Hepatic stellate cell (primary cell): ENCODE results near the gene NRP2.

Source experiments
- DNase-seq: peaks from one replicate; pipeline ENCODE4 v3.0.0; 2011; ENCODE audit warnings: low spot score

NRP2 gene

GRCh38 chr2:205758051-205758450 is 75.8 kb downstream of the NRP2 start:
- peak; percentile 70 for DNase-seq

GRCh38 chr2:205758500-205758899 is 76.2 kb downstream of the NRP2 start:
- DNase-seq: no peak

GRCh38 chr2:205759257-205759656 is 77.0 kb downstream of the NRP2 start:
- DNase-seq: no peak

GRCh38 chr2:205759732-205760131 is 77.4 kb downstream of the NRP2 start:
- DNase-seq: no peak

- DNase-seq: no peak
These were observed 77.9 kb downstream of the NRP2 start for GRCh38 chr2:205760157-205760556.

GRCh38 chr2:205761421-205761820 is 79.1 kb downstream of the NRP2 start:
- DNase-seq: no peak

- DNase-seq: no peak
These were observed 80.6 kb downstream of the NRP2 start for GRCh38 chr2:205762881-205763280.

- peak; percentile 65 for DNase-seq
These were observed 81.5 kb downstream of the NRP2 start for GRCh38 chr2:205763708-205764211.

- DNase-seq: no peak
These were observed 82.0 kb downstream of the NRP2 start for GRCh38 chr2:205764270-205764746.

GRCh38 chr2:205765151-205765550 is 82.8 kb downstream of the NRP2 start:
- no peak for DNase-seq

GRCh38 chr2:205766779-205767359 is 84.6 kb downstream of the NRP2 start:
- DNase-seq: peak; percentile 50

- DNase-seq: no peak
These were observed 85.3 kb downstream of the NRP2 start for GRCh38 chr2:205767617-205768016.

- no peak for DNase-seq
These were observed 86.0 kb downstream of the NRP2 start for GRCh38 chr2:205768341-205768740.

- no peak for DNase-seq
These were observed 86.7 kb downstream of the NRP2 start for GRCh38 chr2:205768815-205769494.

- no peak for DNase-seq
These were observed 87.2 kb downstream of the NRP2 start for GRCh38 chr2:205769495-205769850.

- no peak for DNase-seq
These were observed 87.6 kb downstream of the NRP2 start for GRCh38 chr2:205769879-205770278.

- no peak for DNase-seq
These were observed 88.3 kb downstream of the NRP2 start for GRCh38 chr2:205770577-205770976.

GRCh38 chr2:205771031-205771430 is 88.7 kb downstream of the NRP2 start:
- DNase-seq: no peak

- no peak for DNase-seq
These were observed 89.4 kb downstream of the NRP2 start for GRCh38 chr2:205771666-205772065.

GRCh38 chr2:205772983-205773382 is 90.7 kb downstream of the NRP2 start:
- DNase-seq: no peak

- DNase-seq: no peak
These were observed 91.7 kb downstream of the NRP2 start for GRCh38 chr2:205773989-205774388.

- DNase-seq: no peak
These were observed 93.0 kb downstream of the NRP2 start for GRCh38 chr2:205775097-205775877.

- no peak for DNase-seq
These were observed 93.8 kb downstream of the NRP2 start for GRCh38 chr2:205776139-205776538.
